HepG2 (cell line): ENCODE data around the gene HDDC3. TPM values are rescaled to one million over a fixed set of nuclear protein-coding genes. Genes with fewer than 3 reads are reported as not detected.
A peak's percentile ranks its signal among the peaks of the same experiment; 100 is the strongest.

Experiments used
- ATAC-seq: fragments of 200-7000 bp; cut with Tn5 transposase; 3 replicates; pipeline ENCODE4 v1.9.1; 2020; ENCODE audit warnings: mild to moderate bottlenecking, moderate library complexity
- BruUV-seq: library from RNA; stranded (reverse); fragments of 400-500 nt; replicated peaks from 2 replicates; lab custom pipeline; 2021; lab: Mats Ljungman, UMichigan
- CTCF ChIA-PET: fragments of 300-600 bp; formaldehyde crosslinking; extraction: SDS; loops from one replicate; lab custom pipeline; 2021; ENCODE audit warnings: low total read pairs, inconsistent platforms, low intra/inter-chr PET ratio; lab: Yijun Ruan, JAX
- POLR2A ChIA-PET: fragments of 350-600 bp; sonication (Branson Sonifier 250); formaldehyde crosslinking; loops from one replicate; lab custom pipeline; 2020; ENCODE audit warnings: antibody characterized with exemption, inconsistent platforms; lab: Yijun Ruan, JAX
- DNase-seq: peaks from one replicate; pipeline ENCODE4 v3.0.0-alpha.2; 2015; ENCODE audit warnings: low spot score
- FAIRE-seq: peaks from 3 replicates; lab custom pipeline; 2011; peaks lifted over from hg19 to GRCh38; lab: Jason Lieb, UNC
- H2AFZ ChIP-seq: one replicate; pipeline ENCODE4 v1.6.1; 2011; ENCODE audit warnings: low read length, inconsistent platforms
- H3K27ac ChIP-seq: fragments of 300-600 bp; 3 replicates; pipeline ENCODE4 v1.8.0; 2011; ENCODE audit warnings: mixed run types, mild to moderate bottlenecking, mixed read lengths, low read length, inconsistent platforms; ENCODE audit not compliant: insufficient read depth; ENCODE audit errors: extremely low read length
- H3K27me3 ChIP-seq, 2 experiments: fragments of 200-600 bp in 1 of 2; 2 replicates in 1 of 2; 3 replicates in 1 of 2; pipeline versions ENCODE4 v1.6.0 to v1.8.0; 2011; ENCODE audit warnings: low read length in 2 of 2, mild to moderate bottlenecking in 2 of 2, moderate library complexity in 2 of 2, inconsistent platforms in 1 of 2; ENCODE audit not compliant: insufficient read depth in 2 of 2, control insufficient read depth in 1 of 2
- H3K36me3 ChIP-seq, 2 experiments: fragments of 200-600 bp in 1 of 2; replicated peaks in 1 of 2; 2 replicates in 1 of 2; 3 replicates in 1 of 2; pipeline versions ENCODE4 v1.5.1 to v1.8.0; 2011; ENCODE audit warnings: low read length in 2 of 2, inconsistent platforms in 1 of 2; ENCODE audit not compliant: insufficient read depth in 2 of 2, control insufficient read depth in 1 of 2
- H3K4me1 ChIP-seq: 2 replicates; pipeline ENCODE4 v1.5.1; 2012; ENCODE audit warnings: low read length, inconsistent platforms; ENCODE audit not compliant: insufficient read depth
- H3K4me2 ChIP-seq: 2 replicates; pipeline ENCODE4 v1.6.0; 2011; ENCODE audit warnings: low read depth, low read length, inconsistent platforms
- H3K4me3 ChIP-seq, 3 experiments: fragments of 200-600 bp in 1 of 3; sonication (generic), shearing (Covaris generic) in 1 of 3; replicated peaks in 1 of 3; 2 replicates each; pipeline ENCODE4 v1.5.1; 2011 to 2016; ENCODE audit warnings: low read length in 3 of 3, inconsistent platforms in 2 of 3, low read depth in 2 of 3, mild to moderate bottlenecking in 2 of 3, control low read depth in 1 of 3, mixed read lengths in 1 of 3; ENCODE audit not compliant: insufficient read depth in 1 of 3
- H3K79me2 ChIP-seq: one replicate; pipeline ENCODE4 v1.6.1; 2011; ENCODE audit warnings: low read length, inconsistent platforms; ENCODE audit not compliant: insufficient read depth
- H3K9ac ChIP-seq: 2 replicates; pipeline ENCODE4 v1.6.0; 2011; ENCODE audit warnings: mild to moderate bottlenecking, low read depth, low read length, inconsistent platforms; ENCODE audit not compliant: insufficient read depth
- H3K9me3 ChIP-seq: 2 replicates; pipeline ENCODE4 v1.5.1; 2012; ENCODE audit warnings: mild to moderate bottlenecking, low read length
- H4K20me1 ChIP-seq: 2 replicates; pipeline ENCODE4 v1.6.0; 2011; ENCODE audit warnings: inconsistent platforms, mild to moderate bottlenecking, low read length, moderate library complexity; ENCODE audit not compliant: insufficient read depth
- HIVEP1 ChIP-seq: sonication (generic); formaldehyde crosslinking; IDR thresholded peaks from 2 replicates; pipeline ENCODE4 v1.4.0; 2020; ENCODE audit warnings: mild to moderate bottlenecking, missing genetic modification reagents
- IRF1 ChIP-seq: sonication (generic); formaldehyde crosslinking; IDR thresholded peaks from 2 replicates; pipeline ENCODE4 v1.4.0; 2020; ENCODE audit warnings: low read depth, mild to moderate bottlenecking, missing genetic modification reagents
- MEIS2 ChIP-seq: sonication (generic); formaldehyde crosslinking; IDR thresholded peaks from 2 replicates; pipeline ENCODE4 v1.9.0; 2021; ENCODE audit warnings: mild to moderate bottlenecking, missing genetic modification reagents
- MXD1 ChIP-seq: sonication (generic); formaldehyde crosslinking; IDR thresholded peaks from 2 replicates; pipeline ENCODE4 v1.4.0; 2020; ENCODE audit warnings: mild to moderate bottlenecking, missing genetic modification reagents
- ZNF232 ChIP-seq: sonication (generic); formaldehyde crosslinking; IDR thresholded peaks from 2 replicates; pipeline ENCODE4 v1.4.0; 2020; ENCODE audit warnings: missing genetic modification reagents, borderline replicate concordance
- WGBS: methylation state at CpG from one replicate; pipeline ENCODE4 v1.1.6; 2017; ENCODE audit warnings: low lambda C conversion rate; 5-methylcytosine and 5-hydroxymethylcytosine counted together
- in situ Hi-C: cut with HindIII; loops from 2 replicates; pipeline ENCODE4 v1.10.0; 2017; ENCODE audit warnings: low pct_unique_long_range_greater_than_20kb; ENCODE audit not compliant: extremely low pct_ligation_motif_present
- intact Hi-C: fragments of 100-400 bp; cut with micrococcal nuclease; formaldehyde crosslinking; loops from one replicate; pipeline ENCODE4 v1.10.0; 2022; ENCODE audit not compliant: unreplicated experiment
- polyA plus RNA-seq, 8 experiments: library from polyadenylated mRNA; depleted of rRNA in 3 of 8; stranded (reverse) in 7 of 8; unstranded in 1 of 8; fragments of >200 nt; fragmentation: Illumina TruSeq in 4 of 8; extraction: Trizol in 4 of 8; gene quantifications; 2 replicates each; pipeline versions ENCODE4 v1.2.1 to v1.2.3, GENCODE V29; 2011 to 2016; ENCODE audit warnings: low read depth in 4 of 8, missing spikeins in 1 of 8, mixed read lengths in 1 of 8; ENCODE audit not compliant: insufficient read depth in 1 of 8
- total RNA-seq, 5 experiments: library from RNA; depleted of rRNA; stranded (reverse); fragments of >200 nt; fragmentation: Illumina TruSeq; extraction: Trizol; gene quantifications; 2 replicates each; pipeline ENCODE4 v1.2.3, GENCODE V29; 2016; ENCODE audit warnings: low read depth in 1 of 5
- TF ChIP-seq, protein P1 (sequence below), 2 experiments: IDR thresholded peaks; 2 replicates each; pipeline ENCODE4 v1.6.1; 2011 to 2012; ENCODE audit warnings: low read length in 2 of 2, borderline replicate concordance in 1 of 2, low read depth in 1 of 2, mild to moderate bottlenecking in 1 of 2, moderate library complexity in 1 of 2
- TF ChIP-seq, protein P2 (sequence below): sonication (generic); formaldehyde crosslinking; IDR thresholded peaks from 2 replicates; pipeline ENCODE4 v1.4.0; 2020; ENCODE audit warnings: missing genetic modification reagents, borderline replicate concordance
- TF ChIP-seq, protein P3 (sequence below): IDR thresholded peaks from 2 replicates; pipeline ENCODE4 v1.6.1; 2016; ENCODE audit warnings: low read depth, borderline replicate concordance

HDDC3 gene
- total and polyA plus RNA-seq, 2 of the 13 experiments (the other 11 are each of a cell fraction or from before 2014, with no cell fraction given) = 18.7 to 28.3 TPM

- peak overlapping the region; percentile 65 for H3K4me2 ChIP-seq
- no peaks in the 10 kb centered on the region for H3K79me2 ChIP-seq
- no peaks in the 10 kb centered on the region for H3K4me1 ChIP-seq
- peaks cover 0 to 7% of the 10 kb centered on the region in 2 experiments; a peak in 2 of 5 replicates for H3K27me3 ChIP-seq
- intact Hi-C loops (no loop called here), in situ Hi-C loops (no loop called here)
- H3K27ac ChIP-seq = no peak overlapping the region
- peak overlapping the region; percentile 66 for H3K9ac ChIP-seq
- DNase-seq (peak; percentile 53), FAIRE-seq (no peak), ATAC-seq (peak; percentile 90)
- POLR2A ChIA-PET = interaction anchor here (0.8 to 2.0 kb wide), 8 partner anchors 9 to 228 kb away, joined by 3 to 16 read pairs (median 4); partner anchors contain the start of genes BLM, FES, HDDC3 and MAN2A2
- TSS peak; percentile 49 for BruUV-seq
- 38% methylated on average over 11 of the region's 33 CpGs for WGBS
- H3K9me3 ChIP-seq = no peaks in the 10 kb centered on the region
- CTCF ChIA-PET = interaction anchor here (1.1 kb wide), 1 partner anchor 246 kb away, joined by 3 read pairs; no protein-coding TSS in a partner anchor
- peak overlapping the region; percentile 52 to 76 (median 66); a peak in 5 of 6 replicates for H3K4me3 ChIP-seq
- no peaks in the 10 kb centered on the region for H3K36me3 ChIP-seq
- H4K20me1 ChIP-seq = no peaks in the 10 kb centered on the region
- H2AFZ ChIP-seq = no peak overlapping the region
- TF ChIP-seq, protein P1, sequence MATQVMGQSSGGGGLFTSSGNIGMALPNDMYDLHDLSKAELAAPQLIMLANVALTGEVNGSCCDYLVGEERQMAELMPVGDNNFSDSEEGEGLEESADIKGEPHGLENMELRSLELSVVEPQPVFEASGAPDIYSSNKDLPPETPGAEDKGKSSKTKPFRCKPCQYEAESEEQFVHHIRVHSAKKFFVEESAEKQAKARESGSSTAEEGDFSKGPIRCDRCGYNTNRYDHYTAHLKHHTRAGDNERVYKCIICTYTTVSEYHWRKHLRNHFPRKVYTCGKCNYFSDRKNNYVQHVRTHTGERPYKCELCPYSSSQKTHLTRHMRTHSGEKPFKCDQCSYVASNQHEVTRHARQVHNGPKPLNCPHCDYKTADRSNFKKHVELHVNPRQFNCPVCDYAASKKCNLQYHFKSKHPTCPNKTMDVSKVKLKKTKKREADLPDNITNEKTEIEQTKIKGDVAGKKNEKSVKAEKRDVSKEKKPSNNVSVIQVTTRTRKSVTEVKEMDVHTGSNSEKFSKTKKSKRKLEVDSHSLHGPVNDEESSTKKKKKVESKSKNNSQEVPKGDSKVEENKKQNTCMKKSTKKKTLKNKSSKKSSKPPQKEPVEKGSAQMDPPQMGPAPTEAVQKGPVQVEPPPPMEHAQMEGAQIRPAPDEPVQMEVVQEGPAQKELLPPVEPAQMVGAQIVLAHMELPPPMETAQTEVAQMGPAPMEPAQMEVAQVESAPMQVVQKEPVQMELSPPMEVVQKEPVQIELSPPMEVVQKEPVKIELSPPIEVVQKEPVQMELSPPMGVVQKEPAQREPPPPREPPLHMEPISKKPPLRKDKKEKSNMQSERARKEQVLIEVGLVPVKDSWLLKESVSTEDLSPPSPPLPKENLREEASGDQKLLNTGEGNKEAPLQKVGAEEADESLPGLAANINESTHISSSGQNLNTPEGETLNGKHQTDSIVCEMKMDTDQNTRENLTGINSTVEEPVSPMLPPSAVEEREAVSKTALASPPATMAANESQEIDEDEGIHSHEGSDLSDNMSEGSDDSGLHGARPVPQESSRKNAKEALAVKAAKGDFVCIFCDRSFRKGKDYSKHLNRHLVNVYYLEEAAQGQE (IDR thresholded peaks at IDR 0.05; ENCODE audit: borderline replicate concordance in 1 of 2, low read depth in 1 of 2, low read length in 2 of 2) = no peak
- TF ChIP-seq, protein P2, sequence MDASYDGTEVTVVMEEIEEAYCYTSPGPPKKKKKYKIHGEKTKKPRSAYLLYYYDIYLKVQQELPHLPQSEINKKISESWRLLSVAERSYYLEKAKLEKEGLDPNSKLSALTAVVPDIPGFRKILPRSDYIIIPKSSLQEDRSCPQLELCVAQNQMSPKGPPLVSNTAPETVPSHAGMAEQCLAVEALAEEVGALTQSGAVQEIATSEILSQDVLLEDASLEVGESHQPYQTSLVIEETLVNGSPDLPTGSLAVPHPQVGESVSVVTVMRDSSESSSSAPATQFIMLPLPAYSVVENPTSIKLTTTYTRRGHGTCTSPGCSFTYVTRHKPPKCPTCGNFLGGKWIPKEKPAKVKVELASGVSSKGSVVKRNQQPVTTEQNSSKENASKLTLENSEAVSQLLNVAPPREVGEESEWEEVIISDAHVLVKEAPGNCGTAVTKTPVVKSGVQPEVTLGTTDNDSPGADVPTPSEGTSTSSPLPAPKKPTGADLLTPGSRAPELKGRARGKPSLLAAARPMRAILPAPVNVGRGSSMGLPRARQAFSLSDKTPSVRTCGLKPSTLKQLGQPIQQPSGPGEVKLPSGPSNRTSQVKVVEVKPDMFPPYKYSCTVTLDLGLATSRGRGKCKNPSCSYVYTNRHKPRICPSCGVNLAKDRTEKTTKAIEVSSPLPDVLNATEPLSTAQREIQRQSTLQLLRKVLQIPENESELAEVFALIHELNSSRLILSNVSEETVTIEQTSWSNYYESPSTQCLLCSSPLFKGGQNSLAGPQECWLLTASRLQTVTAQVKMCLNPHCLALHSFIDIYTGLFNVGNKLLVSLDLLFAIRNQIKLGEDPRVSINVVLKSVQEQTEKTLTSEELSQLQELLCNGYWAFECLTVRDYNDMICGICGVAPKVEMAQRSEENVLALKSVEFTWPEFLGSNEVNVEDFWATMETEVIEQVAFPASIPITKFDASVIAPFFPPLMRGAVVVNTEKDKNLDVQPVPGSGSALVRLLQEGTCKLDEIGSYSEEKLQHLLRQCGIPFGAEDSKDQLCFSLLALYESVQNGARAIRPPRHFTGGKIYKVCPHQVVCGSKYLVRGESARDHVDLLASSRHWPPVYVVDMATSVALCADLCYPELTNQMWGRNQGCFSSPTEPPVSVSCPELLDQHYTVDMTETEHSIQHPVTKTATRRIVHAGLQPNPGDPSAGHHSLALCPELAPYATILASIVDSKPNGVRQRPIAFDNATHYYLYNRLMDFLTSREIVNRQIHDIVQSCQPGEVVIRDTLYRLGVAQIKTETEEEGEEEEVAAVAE = no peak
- TF ChIP-seq HIVEP1 (CRISPR knock-in tag) (0 out of 2 replicates have a peak, but pooled peaks have one; percentile 32), MEIS2 (CRISPR knock-in tag) (no peak), MXD1 (CRISPR knock-in tag) (no peak), IRF1 (CRISPR knock-in tag) (no peak), ZNF232 (CRISPR knock-in tag) (no peak)
- TF ChIP-seq, protein P3, sequence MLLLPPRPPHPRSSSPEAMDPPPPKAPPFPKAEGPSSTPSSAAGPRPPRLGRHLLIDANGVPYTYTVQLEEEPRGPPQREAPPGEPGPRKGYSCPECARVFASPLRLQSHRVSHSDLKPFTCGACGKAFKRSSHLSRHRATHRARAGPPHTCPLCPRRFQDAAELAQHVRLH (CRISPR knock-in tag) = no peak
Measured at GRCh38 chr15:90893175-90894090, 38.9 kb downstream of the HDDC3 start.
